NCI-H345 (cell line): ENCODE results near the gene CACNA1C.
A peak's percentile ranks its signal among the peaks of the same experiment; 100 is the strongest.

Experiments
- DNase-seq: peaks from one replicate; lab custom pipeline; 2025; lab: John Stamatoyannopoulos, UW

The CACNA1C gene

GRCh38 chr12:2457215-2457932 is 404.6 kb downstream of the CACNA1C start:
- no peak for DNase-seq

GRCh38 chr12:2457933-2458414 is 405.2 kb downstream of the CACNA1C start:
- no peak for DNase-seq

GRCh38 chr12:2460051-2460670 is 407.4 kb downstream of the CACNA1C start:
- no peak for DNase-seq

GRCh38 chr12:2461046-2461445 is 408.3 kb downstream of the CACNA1C start:
- DNase-seq, result no peak

- no peak for DNase-seq
Measured at GRCh38 chr12:2461645-2462044, 408.9 kb downstream of the CACNA1C start.

GRCh38 chr12:2462087-2462486 is 409.3 kb downstream of the CACNA1C start:
- no peak for DNase-seq

- DNase-seq, result no peak
Measured at GRCh38 chr12:2463719-2464118, 410.9 kb downstream of the CACNA1C start.

GRCh38 chr12:2465681-2466080 is 412.9 kb downstream of the CACNA1C start:
- DNase-seq, result no peak

GRCh38 chr12:2466211-2466610 is 413.4 kb downstream of the CACNA1C start:
- no peak for DNase-seq

- DNase-seq, result no peak
Measured at GRCh38 chr12:2467447-2468195, 414.8 kb downstream of the CACNA1C start.

- DNase-seq, result no peak
Measured at GRCh38 chr12:2475984-2476383, 423.2 kb downstream of the CACNA1C start.

GRCh38 chr12:2477009-2477766 is 424.4 kb downstream of the CACNA1C start:
- no peak for DNase-seq

GRCh38 chr12:2479851-2480535 is 427.2 kb downstream of the CACNA1C start:
- DNase-seq, result no peak

GRCh38 chr12:2481346-2481745 is 428.6 kb downstream of the CACNA1C start:
- DNase-seq, result no peak

- no peak for DNase-seq
Measured at GRCh38 chr12:2481951-2482350, 429.2 kb downstream of the CACNA1C start.

GRCh38 chr12:2482938-2483660 is 430.3 kb downstream of the CACNA1C start:
- DNase-seq, result peak; percentile 22

- peak; percentile 28 for DNase-seq
Measured at GRCh38 chr12:2483713-2484112, 430.9 kb downstream of the CACNA1C start.

- DNase-seq, result no peak
Measured at GRCh38 chr12:2484141-2484776, 431.5 kb downstream of the CACNA1C start.

- DNase-seq, result no peak
Measured at GRCh38 chr12:2485681-2486080, 432.9 kb downstream of the CACNA1C start.

GRCh38 chr12:2486796-2487195 is 434.0 kb downstream of the CACNA1C start:
- no peak for DNase-seq
